Measurements from ENCODE around the gene UFC1.

UFC1 gene

DNA sequence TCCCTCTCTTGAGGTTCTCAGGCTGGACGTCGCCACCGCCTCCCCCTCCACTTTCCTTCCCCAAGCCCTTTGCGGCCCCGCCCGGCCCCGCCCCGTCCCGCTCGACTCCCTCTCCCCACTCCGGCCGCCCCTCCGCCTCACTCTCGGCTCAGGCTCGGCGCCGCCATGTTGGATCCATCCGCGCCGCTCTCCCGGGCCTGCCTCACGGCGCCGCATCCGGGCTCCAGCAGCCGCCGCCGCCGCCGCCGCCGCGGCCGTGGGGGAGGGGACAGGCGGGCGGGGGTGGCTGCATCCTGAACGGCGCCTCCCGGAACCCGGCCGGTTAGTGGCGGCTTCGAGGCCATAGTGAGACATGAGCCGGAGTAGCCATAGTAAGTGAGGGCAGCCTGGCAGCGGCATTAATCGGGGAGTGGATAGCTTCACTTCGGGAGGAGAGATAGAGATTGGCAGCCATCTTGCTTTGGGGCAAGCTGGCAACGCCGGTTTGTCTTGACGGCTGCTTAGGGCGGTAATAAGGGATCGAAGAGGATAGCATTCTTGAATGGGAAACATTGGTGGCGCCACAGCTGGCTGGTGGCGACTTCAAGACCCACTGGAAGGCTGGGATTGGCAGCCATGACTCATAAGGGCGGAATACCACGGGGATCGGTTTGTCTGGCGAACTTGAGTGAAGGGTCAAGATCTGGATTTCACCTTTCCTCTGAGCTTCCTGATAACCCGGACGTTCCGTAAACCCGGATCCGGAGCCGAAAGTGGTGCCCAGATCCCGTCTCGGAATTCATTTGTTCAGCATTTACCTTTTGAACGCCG is 21.2 kb upstream of the UFC1 start, which contains the start of gene DEDD:
Gene DEDD, minus strand, starts transcription at position 258 of the 810 bp plus-strand sequence. CDS start 8,205 bp downstream, outside the sequence.
- DNase-seq (ENCODE audit: low read depth, low spot score) = peak; percentile 94
- peak within 1 kb of the TSS; percentile 71 for H3K4me3 ChIP-seq (ENCODE audit: low read length)

DNA sequence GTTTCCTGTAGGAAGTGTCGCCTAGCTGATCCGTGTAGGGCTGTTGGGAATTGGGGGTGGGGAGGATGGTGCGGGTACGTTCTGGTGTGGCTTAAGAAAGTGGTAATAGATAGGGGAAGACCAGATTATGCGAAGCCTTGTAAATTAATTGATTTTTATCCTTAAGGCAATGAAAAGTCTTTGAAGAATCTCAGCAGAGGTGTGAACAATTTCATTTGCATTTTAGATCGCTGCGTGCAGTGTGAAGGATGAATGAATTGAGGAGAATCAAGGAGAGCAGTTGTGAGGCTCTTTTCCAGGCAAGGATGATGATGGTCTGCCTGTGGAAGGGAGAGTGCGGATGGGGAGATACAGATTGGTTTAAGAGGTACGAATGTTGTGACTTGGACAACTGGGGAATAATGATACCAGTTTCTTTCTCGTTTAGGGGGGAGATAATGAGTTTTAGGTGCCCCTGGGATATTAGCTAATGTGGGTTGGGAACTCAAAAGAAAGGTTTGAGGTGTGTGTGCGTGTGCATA is 20.5 kb upstream of the UFC1 start:
- no peak for DNase-seq (ENCODE audit: low read depth, low spot score)
- H3K4me3 ChIP-seq (ENCODE audit: low read length) = peak overlapping the region; percentile 71

DNA sequence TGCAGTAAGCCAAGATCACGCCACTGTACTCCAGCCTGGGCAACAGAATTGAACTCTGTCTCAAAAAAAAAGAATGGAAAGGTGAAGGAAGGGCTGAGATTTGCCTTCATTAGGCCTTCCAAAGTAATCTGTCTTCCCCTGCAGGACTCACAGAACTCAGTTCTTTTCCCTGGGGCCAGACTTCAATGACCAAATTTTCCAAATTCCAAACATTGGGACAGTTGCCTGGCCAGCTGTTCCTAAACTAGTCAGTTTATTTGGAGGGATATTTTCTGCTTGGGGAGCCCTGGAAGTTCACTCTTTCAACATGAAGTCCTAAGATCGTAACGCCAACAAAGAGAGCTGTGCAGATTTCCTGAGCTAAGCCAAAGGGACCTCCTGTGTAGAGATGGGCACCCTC is 15.9 kb upstream of the UFC1 start:
- DNase-seq (ENCODE audit: low read depth, low spot score) = no peak
- no peak overlapping the region for H3K4me3 ChIP-seq (ENCODE audit: low read length)

DNA sequence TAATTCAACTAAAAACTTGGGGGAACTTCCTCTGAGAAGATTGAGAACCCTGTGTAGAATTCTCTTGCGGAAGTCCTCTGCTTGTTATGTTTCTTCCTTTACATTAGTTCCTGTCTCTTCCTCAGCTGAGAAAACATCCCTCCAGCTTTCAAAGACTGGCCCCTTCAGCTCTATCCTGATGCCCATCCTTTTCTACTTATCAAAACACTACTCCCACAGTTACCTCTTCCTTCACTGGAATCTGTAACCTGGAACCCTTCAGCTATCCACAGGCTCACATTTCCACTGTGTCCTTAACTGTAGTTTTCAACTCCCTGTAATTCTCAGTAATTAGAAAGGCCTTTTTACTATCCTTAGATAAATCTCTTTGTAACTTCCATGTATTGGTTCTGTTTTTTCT is 15.3 kb upstream of the UFC1 start:
- H3K4me3 ChIP-seq (ENCODE audit: low read length) = no peak overlapping the region
- no peak for DNase-seq (ENCODE audit: low read depth, low spot score)

DNA sequence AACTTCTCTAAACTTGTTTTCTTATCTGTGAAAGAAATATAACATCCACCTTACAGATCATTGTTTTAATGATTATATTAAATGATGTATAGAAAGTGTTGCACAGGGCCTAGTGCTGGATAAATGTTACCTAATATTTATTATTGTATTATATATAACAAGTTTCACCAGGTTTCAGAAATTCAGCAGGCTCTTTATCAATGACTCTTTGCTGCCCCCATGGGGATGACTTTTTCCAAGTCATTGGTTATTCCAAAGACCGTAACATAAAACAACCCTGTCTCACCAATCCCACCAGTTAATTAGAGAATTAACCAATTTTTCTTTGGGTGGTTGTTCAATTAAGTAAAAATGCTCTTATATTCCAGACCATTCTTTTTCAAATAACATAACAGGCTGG is 14.0 kb upstream of the UFC1 start:
- no peak overlapping the region for H3K4me3 ChIP-seq (ENCODE audit: low read length)
- no peak for DNase-seq (ENCODE audit: low read depth, low spot score)

DNA sequence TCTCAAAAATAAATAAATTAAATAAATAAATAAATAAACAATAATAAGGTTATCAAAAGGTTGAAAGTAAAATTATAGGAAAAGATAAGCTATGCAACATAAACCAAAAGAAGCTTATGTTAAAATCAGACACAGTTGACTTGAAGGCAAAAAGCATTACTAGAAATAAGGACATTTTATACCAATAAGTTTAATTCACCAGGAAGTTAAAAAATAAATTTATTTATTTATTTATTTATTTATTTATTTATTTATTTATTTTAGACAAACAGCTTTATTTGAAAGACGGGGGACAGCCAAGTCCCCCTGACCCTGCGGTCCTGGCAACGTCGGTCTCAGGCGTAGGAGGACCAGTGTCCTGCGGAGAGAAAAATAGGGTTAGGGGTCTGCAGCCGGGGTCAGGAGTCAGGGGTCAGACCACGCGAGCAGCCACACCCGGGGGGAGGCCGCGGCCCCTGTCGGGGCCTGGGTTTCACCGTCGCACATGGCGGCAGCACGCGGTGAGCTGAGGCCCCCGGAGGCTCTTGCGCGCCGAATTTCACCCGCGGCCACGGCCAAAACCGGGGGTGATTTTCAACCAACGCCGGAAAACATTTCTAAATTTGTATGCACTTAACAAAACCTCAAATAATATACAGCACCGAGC is 12.9 kb upstream of the UFC1 start:
- DNase-seq (ENCODE audit: low read depth, low spot score) = no peak
- no peak overlapping the region for H3K4me3 ChIP-seq (ENCODE audit: low read length)

DNA sequence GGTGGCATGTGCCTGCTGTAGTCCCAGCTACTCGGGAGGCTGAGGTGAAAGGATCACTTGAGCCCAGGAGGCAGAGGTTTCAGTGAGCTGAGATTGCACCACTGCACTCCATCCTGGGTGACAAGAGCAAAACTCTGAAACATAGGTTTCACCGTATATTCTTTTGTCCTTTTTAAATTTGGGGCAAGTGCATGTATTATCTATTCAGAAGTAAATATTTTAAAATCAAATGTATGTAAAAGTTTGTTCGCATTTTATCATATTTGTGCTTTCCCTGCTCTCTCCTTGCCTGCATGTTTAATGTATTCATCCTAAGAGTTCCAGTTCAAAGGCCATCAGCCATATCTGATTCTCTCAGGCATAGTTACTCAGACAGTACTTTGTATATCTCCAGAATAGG is 7.9 kb upstream of the UFC1 start:
- no peak for DNase-seq (ENCODE audit: low read depth, low spot score)
- no peak overlapping the region for H3K4me3 ChIP-seq (ENCODE audit: low read length)

DNA sequence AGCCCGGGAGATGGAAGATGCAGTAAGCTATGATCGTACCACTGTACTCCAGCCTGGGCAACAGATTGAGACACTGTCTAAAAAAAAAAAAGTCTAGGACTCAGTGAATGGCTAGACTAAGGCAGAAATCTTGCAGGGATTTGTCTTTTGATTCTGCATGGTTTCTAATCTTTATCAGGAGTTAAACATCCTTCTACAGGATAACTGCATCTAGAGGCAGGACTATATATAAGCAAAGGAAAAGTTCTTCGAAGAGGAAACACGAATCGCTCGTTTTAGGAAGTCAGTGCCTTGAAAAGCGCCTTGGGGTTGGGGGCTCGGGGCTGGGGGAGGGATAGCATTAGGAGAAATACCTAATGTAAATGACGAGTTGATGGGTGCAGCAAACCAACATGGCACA is 602 bp upstream of the UFC1 start:
- H3K4me3 ChIP-seq (ENCODE audit: low read length) = peak overlapping the region; percentile 78
- DNase-seq (ENCODE audit: low read depth, low spot score) = no peak

DNA sequence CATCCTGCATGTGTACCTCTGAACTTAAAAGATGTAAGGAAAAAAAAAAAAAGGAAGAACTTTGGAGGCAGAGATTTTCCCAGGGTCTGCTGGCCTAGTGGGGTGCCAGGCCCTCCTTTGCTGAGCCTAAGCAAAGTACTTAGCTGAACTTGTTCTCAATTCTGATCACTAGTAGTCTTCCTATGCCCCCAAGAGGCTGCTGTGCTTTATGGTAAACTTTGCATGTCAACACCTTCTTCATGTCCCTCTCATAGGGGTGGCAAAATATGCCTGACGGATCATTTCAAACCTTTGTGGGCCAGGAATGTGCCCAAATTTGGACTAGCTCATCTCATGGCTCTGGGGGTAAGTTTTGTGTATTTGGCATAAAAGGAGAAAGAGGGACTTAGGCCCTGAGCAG is 4.1 kb downstream of the UFC1 start:
- no peak overlapping the region for H3K4me3 ChIP-seq (ENCODE audit: low read length)
- DNase-seq (ENCODE audit: low read depth, low spot score) = no peak

DNA sequence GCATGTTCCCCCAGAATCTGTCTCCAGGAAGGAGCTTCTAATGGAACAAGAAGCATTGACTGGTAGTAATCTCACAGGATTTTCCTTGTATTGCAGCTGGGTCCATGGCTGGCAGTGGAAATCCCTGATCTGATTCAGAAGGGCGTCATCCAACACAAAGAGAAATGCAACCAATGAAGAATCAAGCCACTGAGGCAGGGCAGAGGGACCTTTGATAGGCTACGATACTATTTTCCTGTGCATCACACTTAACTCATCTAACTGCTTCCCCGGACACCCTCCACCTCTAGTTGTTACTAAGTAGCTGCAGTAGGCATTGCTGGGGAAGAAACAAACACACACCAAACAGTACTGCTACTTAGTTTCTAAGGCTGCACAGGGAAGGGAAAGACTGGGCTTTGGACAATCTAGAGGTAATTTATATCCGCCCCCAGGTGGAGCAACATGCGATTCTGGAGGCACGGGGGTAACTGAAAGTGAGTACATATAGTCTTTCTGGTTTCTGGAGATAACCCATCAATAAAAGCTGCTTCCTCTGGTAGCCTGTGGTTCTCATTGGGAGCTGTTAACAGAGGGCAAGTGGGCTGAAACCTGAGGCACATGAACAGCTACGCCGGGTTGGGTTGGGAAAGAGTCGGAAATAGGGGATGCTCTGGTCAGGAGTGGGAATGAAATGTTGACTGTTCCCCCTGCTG is 4.7 kb downstream of the UFC1 start:
- no peak for DNase-seq (ENCODE audit: low read depth, low spot score)
- H3K4me3 ChIP-seq (ENCODE audit: low read length) = peak overlapping the region; percentile 95

DNA sequence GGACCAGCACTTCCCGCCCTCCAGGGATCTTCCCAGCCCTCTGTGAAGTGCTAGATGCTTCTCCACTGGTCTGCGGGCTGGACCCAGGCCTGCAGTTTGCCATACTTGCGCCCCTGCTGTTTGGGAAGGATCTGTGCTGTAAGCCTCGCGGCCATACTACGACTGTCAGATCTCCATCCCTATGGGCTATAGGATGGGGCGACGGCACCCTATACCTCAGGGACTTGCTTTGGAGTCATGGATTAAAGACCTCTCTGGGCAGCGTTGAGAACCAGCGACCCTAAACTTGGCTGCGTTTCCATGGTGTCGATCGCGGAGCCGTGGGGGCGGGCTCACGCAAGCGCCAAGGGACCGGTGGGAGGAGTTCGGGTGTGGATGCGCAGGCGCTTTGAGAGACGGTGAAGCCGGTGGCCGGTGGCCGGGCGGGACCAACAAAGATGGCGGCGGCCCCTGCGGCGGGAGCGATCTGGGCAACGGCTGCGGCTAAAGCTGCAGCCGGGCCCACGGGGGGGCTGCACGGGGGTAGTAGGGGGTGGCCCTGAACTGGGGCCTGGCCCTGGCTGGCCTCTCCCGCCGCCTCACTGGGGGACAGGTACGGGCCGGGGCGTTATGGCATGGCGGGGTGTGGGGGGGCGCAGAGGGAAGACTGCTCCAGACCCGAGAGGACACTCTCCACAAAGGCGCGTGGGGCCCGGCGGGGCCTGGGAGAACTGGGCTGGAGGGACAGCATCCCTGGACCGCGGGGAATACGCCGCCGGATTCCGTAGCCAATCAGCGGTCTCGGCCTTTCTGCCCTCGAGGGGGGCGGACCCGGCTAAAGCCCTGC is 5.5 kb downstream of the UFC1 start, which contains the start of gene USP21:
Gene USP21, plus strand, starts transcription at position 414 of the 826 bp plus-strand sequence. CDS start 1,141 bp downstream, outside the sequence.
- peak within 1 kb of the TSS; percentile 95 for H3K4me3 ChIP-seq (ENCODE audit: low read length)
- peak; percentile 80 for DNase-seq (ENCODE audit: low read depth, low spot score)

DNA sequence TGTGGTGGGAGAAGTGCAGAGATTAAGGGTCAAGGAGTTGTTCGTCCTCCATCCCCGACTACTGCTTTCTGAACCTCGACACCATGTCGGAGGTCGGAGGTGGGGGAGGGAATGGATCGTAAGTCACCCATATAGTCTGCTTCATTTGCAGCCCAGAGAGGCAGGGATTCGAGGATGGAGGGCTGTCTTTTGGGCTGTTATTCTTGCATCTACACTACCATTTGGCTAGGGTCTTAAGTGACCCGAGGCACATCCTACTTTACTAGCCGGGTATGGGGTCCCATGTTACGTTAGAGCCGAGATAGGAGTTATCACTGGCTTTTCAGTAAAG is 6.1 kb downstream of the UFC1 start:
- DNase-seq (ENCODE audit: low read depth, low spot score) = no peak
- H3K4me3 ChIP-seq (ENCODE audit: low read length) = peak overlapping the region; percentile 95

DNA sequence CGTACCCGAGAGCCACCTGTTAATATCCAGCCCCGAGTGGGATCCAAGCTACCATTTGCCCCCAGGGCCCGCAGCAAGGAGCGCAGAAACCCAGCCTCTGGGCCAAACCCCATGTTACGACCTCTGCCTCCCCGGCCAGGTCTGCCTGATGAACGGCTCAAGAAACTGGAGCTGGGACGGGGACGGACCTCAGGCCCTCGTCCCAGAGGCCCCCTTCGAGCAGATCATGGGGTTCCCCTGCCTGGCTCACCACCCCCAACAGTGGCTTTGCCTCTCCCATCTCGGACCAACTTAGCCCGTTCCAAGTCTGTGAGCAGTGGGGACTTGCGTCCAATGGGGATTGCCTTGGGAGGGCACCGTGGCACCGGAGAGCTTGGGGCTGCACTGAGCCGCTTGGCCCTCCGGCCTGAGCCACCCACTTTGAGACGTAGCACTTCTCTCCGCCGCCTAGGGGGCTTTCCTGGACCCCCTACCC is 6.9 kb downstream of the UFC1 start:
- DNase-seq (ENCODE audit: low read depth, low spot score) = no peak
- H3K4me3 ChIP-seq (ENCODE audit: low read length) = no peak overlapping the region

DNA sequence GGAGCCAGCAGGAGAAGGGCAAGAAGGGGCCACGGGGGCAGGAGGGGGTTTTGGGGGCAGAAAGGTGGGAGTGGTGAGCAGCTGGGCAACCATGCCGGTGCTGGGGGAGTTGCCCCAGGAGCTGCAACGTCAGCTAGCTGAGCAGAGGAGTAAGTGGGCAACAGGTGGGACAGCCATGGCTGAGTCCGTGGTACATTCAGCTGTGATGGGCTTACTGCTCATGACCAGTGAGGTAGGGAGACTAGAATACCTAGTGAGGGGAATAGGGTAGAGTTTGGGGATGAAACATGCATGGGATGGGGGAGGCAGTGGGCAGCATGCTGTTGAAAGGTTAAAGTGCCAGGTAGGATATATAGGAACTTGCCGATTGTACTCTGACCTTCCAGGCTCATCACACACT is 7.9 kb downstream of the UFC1 start:
- no peak overlapping the region for H3K4me3 ChIP-seq (ENCODE audit: low read length)
- DNase-seq (ENCODE audit: low read depth, low spot score) = no peak

DNA sequence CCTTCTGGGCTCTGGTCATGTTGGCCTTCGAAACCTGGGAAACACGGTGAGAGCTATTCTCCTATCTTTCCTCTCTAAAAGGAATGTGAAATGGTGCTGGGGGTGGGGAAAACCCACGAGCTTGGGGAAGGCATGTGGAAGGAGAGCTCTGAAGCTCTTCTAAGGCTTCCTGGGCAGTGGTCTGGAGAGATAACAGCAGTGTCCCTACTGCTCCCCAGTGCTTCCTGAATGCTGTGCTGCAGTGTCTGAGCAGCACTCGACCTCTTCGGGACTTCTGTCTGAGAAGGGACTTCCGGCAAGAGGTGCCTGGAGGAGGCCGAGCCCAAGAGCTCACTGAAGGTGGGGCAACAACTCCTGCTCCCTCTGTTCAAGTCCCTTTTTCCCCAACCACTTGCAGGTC is 8.3 kb downstream of the UFC1 start:
- DNase-seq (ENCODE audit: low read depth, low spot score) = no peak
- no peak overlapping the region for H3K4me3 ChIP-seq (ENCODE audit: low read length)

DNA sequence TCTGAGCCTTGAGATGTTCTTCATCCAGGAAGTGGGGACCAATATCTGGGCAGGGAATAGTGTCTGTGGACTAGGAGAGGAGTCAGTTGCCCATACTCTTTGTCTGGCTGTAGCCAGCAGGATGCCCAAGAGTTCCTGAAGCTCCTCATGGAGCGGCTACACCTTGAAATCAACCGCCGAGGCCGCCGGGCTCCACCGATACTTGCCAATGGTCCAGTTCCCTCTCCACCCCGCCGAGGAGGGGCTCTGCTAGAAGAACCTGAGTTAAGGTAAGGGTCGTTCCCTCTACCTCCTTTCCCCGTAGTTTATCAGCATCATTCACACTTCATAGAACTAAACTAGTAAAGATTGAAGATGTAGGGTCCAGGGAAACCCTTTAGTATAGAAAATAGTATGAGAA is 9.0 kb downstream of the UFC1 start:
- H3K4me3 ChIP-seq (ENCODE audit: low read length) = no peak overlapping the region
- no peak for DNase-seq (ENCODE audit: low read depth, low spot score)

DNA sequence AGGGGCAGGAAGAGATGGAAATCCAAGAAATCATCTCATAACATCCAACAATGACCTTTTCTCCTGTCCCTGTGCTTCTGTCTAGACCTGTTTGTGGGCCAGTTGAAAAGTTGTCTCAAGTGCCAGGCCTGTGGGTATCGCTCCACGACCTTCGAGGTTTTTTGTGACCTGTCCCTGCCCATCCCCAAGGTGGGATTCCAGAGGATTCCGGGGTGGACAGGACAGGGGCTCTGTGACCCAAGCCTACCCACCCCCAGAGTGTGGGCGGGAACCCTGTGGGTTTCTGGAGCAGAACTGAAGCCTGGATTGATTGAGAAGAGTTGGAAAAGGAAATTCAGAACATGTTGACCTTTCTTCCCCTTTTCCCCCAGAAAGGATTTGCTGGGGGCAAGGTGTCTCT is 10.0 kb downstream of the UFC1 start:
- H3K4me3 ChIP-seq (ENCODE audit: low read length) = no peak overlapping the region
- DNase-seq (ENCODE audit: low read depth, low spot score) = no peak

DNA sequence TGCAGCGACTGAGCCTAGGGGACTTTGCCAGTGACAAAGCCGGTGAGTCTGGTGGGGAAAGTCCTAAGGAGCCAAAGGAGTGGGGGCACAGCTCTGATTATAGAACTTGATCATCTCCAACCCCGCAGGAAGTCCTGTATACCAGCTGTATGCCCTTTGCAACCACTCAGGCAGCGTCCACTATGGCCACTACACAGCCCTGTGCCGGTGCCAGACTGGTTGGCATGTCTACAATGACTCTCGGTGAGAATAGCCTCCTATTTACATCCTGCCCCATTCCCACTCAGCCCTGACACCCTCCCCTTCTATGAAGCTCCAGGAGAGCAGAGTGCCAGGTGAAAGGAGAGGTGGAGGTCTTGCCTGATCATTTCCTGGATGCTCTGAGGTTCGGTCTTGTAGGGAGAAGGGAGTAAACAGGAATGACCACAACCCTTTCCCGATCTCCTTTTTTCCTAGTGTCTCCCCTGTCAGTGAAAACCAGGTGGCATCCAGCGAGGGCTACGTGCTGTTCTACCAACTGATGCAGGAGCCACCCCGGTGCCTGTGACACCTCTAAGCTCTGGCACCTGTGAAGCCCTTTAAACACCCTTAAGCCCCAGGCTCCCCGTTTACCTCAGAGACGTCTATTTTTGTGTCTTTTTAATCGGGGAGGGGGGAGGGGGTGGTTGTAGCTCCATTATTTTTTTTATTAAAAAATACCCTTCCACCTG is 11.3 kb downstream of the UFC1 start:
- DNase-seq (ENCODE audit: low read depth, low spot score) = no peak
- H3K4me3 ChIP-seq (ENCODE audit: low read length) = peak overlapping the region; percentile 71

Measured in Jurkat, Clone E6-1 (cell line).